ENCODE results near the gene EVI5. TPM values are rescaled to one million over a fixed set of nuclear protein-coding genes. Genes with fewer than 3 reads are reported as not detected.
A peak's percentile ranks its signal among the peaks of the same experiment; 100 is the strongest.
"Not testable (repeated sequence)": the region's sequence is repeated elsewhere in the genome, so short reads cannot be mapped to it uniquely, and the experiment has no call there.

The EVI5 gene
- polyA plus RNA-seq, 1 donor: 11.5 TPM

GRCh38 chr1:92749024-92749634 is 35.8 kb downstream of the EVI5 start:
- DNase-seq (ENCODE audit: low read depth): no peak

GRCh38 chr1:92748138-92748537 is 36.8 kb downstream of the EVI5 start:
- no peak for DNase-seq (ENCODE audit: low read depth)

- no peak for DNase-seq (ENCODE audit: low read depth)
Measured at GRCh38 chr1:92747735-92748134, 37.2 kb downstream of the EVI5 start.

- DNase-seq (ENCODE audit: low read depth): not testable (repeated sequence)
Measured at GRCh38 chr1:92746255-92746654, 38.7 kb downstream of the EVI5 start.

GRCh38 chr1:92743221-92743620 is 41.7 kb downstream of the EVI5 start:
- no peak for DNase-seq (ENCODE audit: low read depth)

- no peak for DNase-seq (ENCODE audit: low read depth)
Measured at GRCh38 chr1:92739669-92740524, 45.0 kb downstream of the EVI5 start.

GRCh38 chr1:92736395-92736794 is 48.5 kb downstream of the EVI5 start:
- no peak for DNase-seq (ENCODE audit: low read depth)

- DNase-seq (ENCODE audit: low read depth): no peak
Measured at GRCh38 chr1:92730476-92730875, 54.4 kb downstream of the EVI5 start.

GRCh38 chr1:92728697-92729096 is 56.2 kb downstream of the EVI5 start:
- no peak for DNase-seq (ENCODE audit: low read depth)

- not testable (repeated sequence) for DNase-seq (ENCODE audit: low read depth)
Measured at GRCh38 chr1:92723713-92724112, 61.2 kb downstream of the EVI5 start.

GRCh38 chr1:92721886-92722285 is 63.0 kb downstream of the EVI5 start:
- DNase-seq (ENCODE audit: low read depth): no peak

GRCh38 chr1:92721157-92721556 is 63.8 kb downstream of the EVI5 start:
- DNase-seq (ENCODE audit: low read depth): not testable (repeated sequence)

- not testable (repeated sequence) for DNase-seq (ENCODE audit: low read depth)
Measured at GRCh38 chr1:92715476-92715951, 69.4 kb downstream of the EVI5 start.

- DNase-seq (ENCODE audit: low read depth): no peak
Measured at GRCh38 chr1:92713939-92714338, 71.0 kb downstream of the EVI5 start.

- no peak for DNase-seq (ENCODE audit: low read depth)
Measured at GRCh38 chr1:92711473-92712165, 73.3 kb downstream of the EVI5 start.

- no peak for DNase-seq (ENCODE audit: low read depth)
Measured at GRCh38 chr1:92709738-92710137, 75.2 kb downstream of the EVI5 start.

GRCh38 chr1:92708368-92708950 is 76.4 kb downstream of the EVI5 start:
- no peak for DNase-seq (ENCODE audit: low read depth)

- DNase-seq (ENCODE audit: low read depth): no peak
Measured at GRCh38 chr1:92707709-92708108, 77.2 kb downstream of the EVI5 start.

GRCh38 chr1:92707292-92707691 is 77.6 kb downstream of the EVI5 start:
- no peak for DNase-seq (ENCODE audit: low read depth)

- DNase-seq (ENCODE audit: low read depth): peak; percentile 8
Measured at GRCh38 chr1:92705446-92705845, 79.5 kb downstream of the EVI5 start.

- DNase-seq (ENCODE audit: low read depth): no peak
Measured at GRCh38 chr1:92701147-92701546, 83.8 kb downstream of the EVI5 start.

- DNase-seq (ENCODE audit: low read depth): peak; percentile 19
Measured at GRCh38 chr1:92698932-92699331, 86.0 kb downstream of the EVI5 start.
